ENCODE results near the gene ING5.
"Not testable (repeated sequence)": the region's sequence is repeated elsewhere in the genome, so short reads cannot be mapped to it uniquely, and the experiment has no call there.

ING5 gene

DNA sequence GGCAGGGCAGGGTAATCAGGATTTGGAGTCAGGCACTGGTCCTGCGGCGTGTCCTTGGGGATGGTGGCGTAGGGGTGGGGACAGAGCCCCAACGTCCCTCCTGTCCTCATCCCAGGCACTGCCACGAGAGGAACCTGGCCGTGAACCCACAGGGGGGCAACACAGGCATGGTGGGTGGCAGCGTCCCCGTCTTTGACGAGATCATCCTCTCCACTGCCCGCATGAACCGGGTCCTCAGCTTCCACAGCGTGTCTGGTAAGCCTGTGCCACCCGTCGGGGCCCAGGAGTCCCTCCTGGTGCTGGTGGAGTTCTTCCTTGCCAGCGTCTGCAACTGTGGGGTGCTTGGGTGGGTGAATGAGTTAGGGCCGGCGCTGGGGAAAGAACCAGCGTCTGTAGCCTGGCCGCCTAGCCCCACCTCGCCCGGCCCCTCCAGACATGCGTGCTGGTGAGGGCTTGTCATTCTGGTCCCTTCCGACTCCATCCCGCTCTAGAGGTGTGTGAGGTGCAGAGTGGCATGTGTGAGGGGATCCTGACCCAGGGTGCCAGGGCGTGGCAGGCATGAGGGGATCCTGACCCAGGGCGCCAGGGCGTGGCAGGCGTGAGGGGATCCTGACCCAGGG, 40.6 kb downstream of the ING5 start:
- TF ChIP-seq CTCF (IDR thresholded peaks at IDR 0.05; ENCODE audit: insufficient read depth, low read length, poor library complexity, severe bottlenecking), result no peak
- Histone ChIP-seq H3K4me3 (replicated peaks; ENCODE audit: low read depth, low read length) (no peak overlapping the region), H3K36me3 (ENCODE audit: control insufficient read depth, insufficient read depth, low read length) (peaks cover 10% of the 10 kb centered on the region), H3K27me3 (replicated peaks; ENCODE audit: control insufficient read depth, insufficient read depth, low read length) (no peaks in the 10 kb centered on the region)
- DNase-seq (ENCODE audit: extremely low read depth, insufficient read length), result no peak

DNA sequence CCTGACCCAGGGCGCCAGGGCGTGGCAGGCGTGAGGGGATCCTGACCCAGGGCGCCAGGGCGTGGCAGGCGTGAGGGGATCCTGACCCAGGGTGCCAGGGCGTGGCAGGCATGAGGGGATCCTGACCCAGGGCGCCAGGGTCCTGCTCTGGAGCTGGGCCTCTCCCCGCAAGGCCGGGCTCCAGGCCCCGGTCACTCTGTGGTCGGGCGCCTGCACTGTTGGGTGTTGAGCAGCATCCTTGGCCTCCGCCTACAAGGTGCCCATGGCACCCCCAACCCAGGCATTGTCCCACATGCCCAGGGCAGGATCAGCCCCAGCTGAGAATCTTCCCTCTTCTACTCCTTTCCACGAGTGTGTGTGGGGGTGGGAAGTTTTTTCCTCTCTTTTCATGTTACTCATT, 41.2 kb downstream of the ING5 start:
- H3K27me3 ChIP-seq (replicated peaks; ENCODE audit: control insufficient read depth, insufficient read depth, low read length); H3K4me3 ChIP-seq (replicated peaks; ENCODE audit: low read depth, low read length); H3K36me3 ChIP-seq (ENCODE audit: control insufficient read depth, insufficient read depth, low read length); DNase-seq (ENCODE audit: extremely low read depth, insufficient read length): not testable (repeated sequence)

- H3K27me3 ChIP-seq (replicated peaks; ENCODE audit: control insufficient read depth, insufficient read depth, low read length), result no peaks in the 10 kb centered on the region
- DNase-seq (ENCODE audit: extremely low read depth, insufficient read length), result no peak
- H3K4me3 ChIP-seq (replicated peaks; ENCODE audit: low read depth, low read length), result no peak overlapping the region
- peaks cover 10% of the 10 kb centered on the region for H3K36me3 ChIP-seq (ENCODE audit: control insufficient read depth, insufficient read depth, low read length)
- TF ChIP-seq CTCF (IDR thresholded peaks at IDR 0.05; ENCODE audit: insufficient read depth, low read length, poor library complexity, severe bottlenecking), result no peak
Measured at GRCh38 chr2:241743620-241744019, 41.8 kb downstream of the ING5 start.

GRCh38 chr2:241744028-241744754, 42.4 kb downstream of the ING5 start:
- DNase-seq (ENCODE audit: extremely low read depth, insufficient read length), result no peak
- H3K4me3 ChIP-seq (replicated peaks; ENCODE audit: low read depth, low read length), result no peak overlapping the region
- H3K27me3 ChIP-seq (replicated peaks; ENCODE audit: control insufficient read depth, insufficient read depth, low read length), result no peaks in the 10 kb centered on the region
- H3K36me3 ChIP-seq (ENCODE audit: control insufficient read depth, insufficient read depth, low read length), result peaks cover 13% of the 10 kb centered on the region
- no peak for TF ChIP-seq CTCF (IDR thresholded peaks at IDR 0.05; ENCODE audit: insufficient read depth, low read length, poor library complexity, severe bottlenecking)

GRCh38 chr2:241745276-241745675, 43.4 kb downstream of the ING5 start:
- Histone ChIP-seq H3K36me3 (ENCODE audit: control insufficient read depth, insufficient read depth, low read length) (peaks cover 18% of the 10 kb centered on the region), H3K4me3 (replicated peaks; ENCODE audit: low read depth, low read length) (no peak overlapping the region), H3K27me3 (replicated peaks; ENCODE audit: control insufficient read depth, insufficient read depth, low read length) (no peaks in the 10 kb centered on the region)
- no peak for TF ChIP-seq CTCF (IDR thresholded peaks at IDR 0.05; ENCODE audit: insufficient read depth, low read length, poor library complexity, severe bottlenecking)
- no peak for DNase-seq (ENCODE audit: extremely low read depth, insufficient read length)

- H3K4me3 ChIP-seq (replicated peaks; ENCODE audit: low read depth, low read length), result no peak overlapping the region
- H3K27me3 ChIP-seq (replicated peaks; ENCODE audit: control insufficient read depth, insufficient read depth, low read length), result no peaks in the 10 kb centered on the region
- H3K36me3 ChIP-seq (ENCODE audit: control insufficient read depth, insufficient read depth, low read length), result peaks cover 19% of the 10 kb centered on the region
- DNase-seq (ENCODE audit: extremely low read depth, insufficient read length), result no peak
- TF ChIP-seq CTCF (IDR thresholded peaks at IDR 0.05; ENCODE audit: insufficient read depth, low read length, poor library complexity, severe bottlenecking), result no peak
Measured at GRCh38 chr2:241746084-241746483, 44.2 kb downstream of the ING5 start.

Data from GM06990 (cell line).